GM19395 (cell line): Measurements from ENCODE around the gene TOR1B.

Experiments used
- ATAC-seq: cut with Tn5 transposase; IDR thresholded peaks from one replicate; pipeline ENCODE4 v1.9.1; 2021; ENCODE audit warnings: mild to moderate bottlenecking, moderate library complexity; ENCODE audit not compliant: unreplicated experiment

The TOR1B gene

GRCh38 chr9:129839324-129840023, 36.5 kb downstream of the TOR1B start:
- no peak for ATAC-seq

DNA sequence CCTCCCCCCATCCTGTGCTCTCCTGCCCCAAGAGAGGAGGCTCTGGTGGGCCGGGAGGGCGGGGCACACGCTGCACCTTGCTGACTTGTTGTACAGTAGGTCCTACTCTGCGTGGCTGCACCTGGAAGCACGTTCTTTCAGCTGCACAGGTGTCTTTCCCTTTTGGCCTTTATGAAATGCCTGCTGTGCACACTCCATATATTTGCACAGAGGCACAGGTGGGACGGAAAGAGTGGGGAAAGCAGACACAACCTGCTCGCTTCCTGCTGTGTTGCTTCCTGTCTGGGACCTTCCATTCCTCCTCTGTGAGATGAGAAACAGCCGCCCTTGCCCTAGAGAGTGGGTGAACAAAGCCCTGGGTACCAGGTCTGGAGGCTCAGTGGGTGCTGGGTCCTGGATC, 37.0 kb downstream of the TOR1B start:
- no peak for ATAC-seq

DNA sequence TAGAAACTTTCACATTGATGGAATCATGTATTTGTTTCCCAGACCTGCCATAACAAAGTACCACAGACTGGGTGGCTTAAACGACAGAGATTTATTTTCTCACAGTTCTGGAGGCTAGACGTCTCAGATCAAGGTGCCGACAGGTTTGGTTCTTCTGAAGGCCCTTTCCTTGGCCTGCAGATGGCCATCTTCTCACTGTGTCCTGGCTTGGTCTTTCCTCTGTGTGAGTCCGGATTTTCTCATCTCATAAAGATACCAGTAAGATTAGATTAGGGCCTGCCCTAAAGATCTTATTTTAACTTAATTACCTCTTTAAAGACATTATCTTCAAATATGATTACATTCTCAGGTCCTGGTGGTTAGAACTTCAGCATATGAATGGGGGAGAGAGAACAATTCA, 38.1 kb downstream of the TOR1B start:
- ATAC-seq: no peak

DNA sequence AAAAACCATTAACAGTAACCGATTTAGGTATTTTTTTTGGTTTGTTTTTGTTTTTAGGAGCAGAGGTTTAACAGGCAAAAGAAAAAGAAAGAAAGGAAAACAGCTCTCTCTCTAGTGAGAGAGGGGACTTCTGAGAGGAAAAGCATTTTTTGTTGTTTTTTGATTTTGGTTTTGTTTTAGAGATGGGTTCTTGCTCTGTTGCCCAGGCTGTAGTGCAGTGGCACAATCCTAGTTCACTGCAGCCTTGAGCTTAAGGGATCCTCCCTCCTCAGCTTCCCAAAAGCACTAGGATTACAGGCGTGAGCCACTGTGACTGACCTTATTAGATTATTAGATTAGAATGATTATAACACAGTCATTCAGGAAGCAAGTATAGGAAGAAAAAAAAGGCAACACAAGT, 42.4 kb downstream of the TOR1B start:
- ATAC-seq: no peak

GRCh38 chr9:129848712-129849441, 45.9 kb downstream of the TOR1B start:
- no peak for ATAC-seq

- no peak for ATAC-seq
These were observed 46.9 kb downstream of the TOR1B start for GRCh38 chr9:129849901-129850300.

GRCh38 chr9:129850821-129851550, 48.0 kb downstream of the TOR1B start:
- no peak for ATAC-seq

- ATAC-seq: no peak
These were observed 48.8 kb downstream of the TOR1B start for GRCh38 chr9:129851821-129852220.

- no peak for ATAC-seq
These were observed 49.6 kb downstream of the TOR1B start for GRCh38 chr9:129852579-129852978.

DNA sequence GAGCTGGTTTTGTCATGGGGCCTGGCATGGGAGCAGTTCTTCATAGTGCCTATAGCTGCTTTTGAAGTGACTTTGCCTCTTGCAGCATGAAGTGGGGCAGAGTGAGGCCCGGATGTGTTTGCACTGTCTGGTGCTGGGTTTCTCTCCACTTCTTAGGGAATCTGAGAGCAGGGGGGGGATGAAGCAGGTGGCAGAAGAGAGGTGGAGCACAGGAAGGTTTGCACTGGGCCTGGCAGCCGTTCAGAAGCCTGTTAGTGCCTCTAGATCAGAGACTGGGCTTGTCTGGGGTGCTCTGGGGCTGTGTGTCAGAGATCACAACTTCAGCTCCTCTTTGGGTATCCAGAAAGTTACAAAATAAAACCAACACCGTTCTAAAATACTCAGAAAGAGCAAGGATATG, 50.6 kb downstream of the TOR1B start:
- no peak for ATAC-seq

DNA sequence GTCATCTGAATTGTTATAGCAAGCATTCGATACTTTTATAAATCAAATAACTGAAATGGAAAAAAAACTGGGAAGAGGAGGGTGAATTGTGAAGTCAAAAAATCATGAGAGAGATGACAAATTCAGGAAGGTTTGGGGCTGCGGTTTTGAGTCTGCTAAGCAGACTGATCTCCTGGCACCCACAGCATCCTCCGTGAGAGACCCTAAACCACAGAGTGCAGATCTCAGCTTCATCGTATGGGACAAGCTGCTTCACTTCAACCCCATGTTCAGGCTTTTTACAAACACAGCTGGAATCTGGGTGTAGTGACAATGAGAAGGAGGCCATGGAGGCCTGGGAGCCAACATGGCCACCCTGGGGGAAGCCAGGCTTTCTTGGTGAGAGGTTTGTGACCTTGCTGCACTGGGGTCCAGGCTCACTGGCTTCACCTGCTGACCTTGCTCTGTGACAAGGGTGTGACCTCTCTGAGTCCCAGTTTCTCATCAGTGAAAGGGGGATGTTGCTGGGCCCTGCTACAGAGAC, 51.7 kb downstream of the TOR1B start:
- no peak for ATAC-seq

DNA sequence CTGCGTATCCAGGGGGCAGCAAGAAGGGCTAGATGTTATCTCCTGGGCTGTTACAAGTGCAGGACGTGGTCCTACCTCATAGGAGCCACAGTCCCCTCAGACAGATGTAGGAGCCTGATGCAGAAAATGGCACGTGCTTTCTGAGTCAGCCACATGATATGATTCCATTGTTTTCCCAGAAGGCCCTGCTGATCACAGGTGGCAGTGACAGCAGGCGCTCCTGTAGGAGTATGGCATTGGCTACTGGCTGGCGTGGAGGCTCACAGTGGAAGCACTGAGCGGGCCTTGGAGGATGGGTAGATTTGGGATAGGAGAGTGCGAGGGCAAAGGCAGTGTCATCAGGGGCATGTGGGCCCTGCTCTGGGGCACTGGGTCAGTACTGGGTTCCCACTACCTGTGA, 54.2 kb downstream of the TOR1B start:
- no peak for ATAC-seq

- ATAC-seq: no peak
These were observed 55.4 kb downstream of the TOR1B start for GRCh38 chr9:129858167-129858962.
